Limb (tissue), 2 donors: Measurements from ENCODE around the gene TP53BP1.
A peak's percentile ranks its signal among the peaks of the same experiment; 100 is the strongest.

ENCODE experiments used
- DNase-seq, 2 donors: peaks; one replicate each; pipeline ENCODE4 v3.0.0-alpha.2; 2016; ENCODE audit errors: extremely low spot score in 2 of 2

Gene TP53BP1

DNA sequence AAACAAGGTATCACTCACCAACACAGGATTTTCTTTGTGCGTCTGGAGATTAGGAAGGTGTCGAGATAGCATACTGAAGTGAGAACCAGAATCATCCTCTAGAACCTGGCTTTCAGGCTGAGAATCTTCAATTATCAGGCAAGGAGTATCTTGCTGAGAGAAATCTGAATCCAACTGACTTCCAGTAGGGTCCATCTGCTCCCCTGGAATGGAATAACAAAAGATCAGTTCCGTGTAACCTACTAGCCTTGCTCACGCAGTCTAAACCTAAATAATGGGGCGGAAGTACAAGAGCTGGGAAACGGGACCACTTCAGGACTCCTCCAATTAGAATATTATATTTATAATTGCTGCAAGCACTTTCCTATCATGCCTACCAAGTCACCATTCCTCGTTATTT is 690 bp downstream of the TP53BP1 start:
- DNase-seq: no peak

DNA sequence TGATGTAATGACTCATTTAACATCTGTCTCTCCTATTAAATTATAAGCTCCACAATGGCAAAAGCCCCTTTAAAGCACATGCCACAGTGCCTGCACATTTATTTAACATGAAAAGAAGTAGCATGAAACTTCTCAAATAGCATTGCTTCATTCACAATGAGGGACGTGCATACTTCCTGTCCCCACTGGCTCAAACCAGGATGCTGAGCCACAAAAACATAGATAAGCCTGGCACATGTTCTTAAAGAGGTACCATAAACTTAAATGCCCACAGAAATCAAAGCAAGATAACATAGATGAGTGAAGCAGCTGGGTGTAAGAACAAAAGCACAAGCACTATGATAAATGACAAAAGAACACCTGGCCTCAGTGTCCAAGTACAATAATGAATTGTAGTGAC is 3.8 kb downstream of the TP53BP1 start:
- DNase-seq: no peak

DNA sequence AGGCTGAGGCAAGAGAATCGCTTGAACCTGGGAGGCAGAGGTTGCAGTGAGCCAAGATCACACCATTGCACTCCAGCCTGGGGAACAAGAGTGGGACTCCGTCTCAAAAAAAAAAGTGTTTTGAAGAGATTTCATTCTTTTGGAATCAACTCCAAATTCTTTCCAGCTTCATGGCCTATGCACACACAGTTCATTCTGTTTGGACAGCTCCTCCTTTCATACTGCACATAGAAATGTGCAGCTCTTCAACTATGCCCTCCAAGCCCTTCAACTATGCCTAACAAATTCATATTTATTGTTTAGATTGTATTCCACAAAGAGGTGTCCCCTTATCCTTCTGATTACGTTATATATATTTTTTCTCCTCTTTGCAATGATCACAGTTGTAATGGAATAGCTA is 4.2 kb downstream of the TP53BP1 start:
- DNase-seq: no peak

DNA sequence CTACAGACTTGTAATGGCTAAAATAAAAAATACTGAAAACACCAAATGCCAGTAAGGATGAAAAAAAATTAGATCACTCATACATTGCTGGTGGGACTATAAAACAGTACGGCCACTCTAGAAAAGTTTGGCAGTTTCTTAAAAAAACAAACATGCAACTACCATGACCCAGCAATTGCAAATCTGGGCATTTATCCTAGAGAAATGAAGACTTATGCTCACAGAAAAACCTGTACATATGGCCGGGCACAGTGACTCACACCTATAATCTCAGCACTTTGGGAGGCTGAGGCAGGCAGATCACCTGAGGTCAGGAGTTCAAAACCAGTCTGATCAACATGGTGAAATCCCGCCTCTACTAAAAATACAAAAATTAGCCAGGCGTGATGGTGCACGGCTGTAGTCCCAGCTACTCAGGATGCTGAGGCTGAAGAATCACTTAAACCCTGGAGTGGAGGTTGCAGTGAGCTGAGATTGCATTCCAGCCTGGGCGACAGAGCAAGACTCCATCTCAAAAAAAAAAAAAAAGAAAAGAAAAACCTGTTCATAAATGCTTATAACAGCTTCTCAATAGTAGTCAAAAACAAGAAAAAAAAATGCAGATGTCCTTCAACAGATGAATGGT is 5.6 kb downstream of the TP53BP1 start:
- no peak for DNase-seq

DNA sequence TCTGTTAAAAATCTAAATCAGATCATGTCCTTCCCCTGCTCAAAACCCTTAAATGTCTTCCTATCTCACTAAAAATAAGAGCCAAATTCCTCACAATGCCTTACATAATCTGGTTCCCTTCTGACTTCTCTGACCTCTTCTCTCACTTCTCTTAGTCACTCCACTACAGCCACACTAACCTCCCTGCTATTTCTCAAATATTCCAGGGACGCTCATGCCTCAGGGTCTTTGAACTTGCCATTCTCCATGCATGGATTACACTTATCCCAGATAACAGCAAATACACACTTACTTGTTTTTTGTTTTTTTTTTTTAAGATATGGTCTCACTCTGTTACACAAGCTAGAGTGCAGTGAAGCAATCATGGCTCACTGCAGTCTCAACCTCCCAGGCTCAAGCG is 8.5 kb downstream of the TP53BP1 start:
- DNase-seq: no peak

DNA sequence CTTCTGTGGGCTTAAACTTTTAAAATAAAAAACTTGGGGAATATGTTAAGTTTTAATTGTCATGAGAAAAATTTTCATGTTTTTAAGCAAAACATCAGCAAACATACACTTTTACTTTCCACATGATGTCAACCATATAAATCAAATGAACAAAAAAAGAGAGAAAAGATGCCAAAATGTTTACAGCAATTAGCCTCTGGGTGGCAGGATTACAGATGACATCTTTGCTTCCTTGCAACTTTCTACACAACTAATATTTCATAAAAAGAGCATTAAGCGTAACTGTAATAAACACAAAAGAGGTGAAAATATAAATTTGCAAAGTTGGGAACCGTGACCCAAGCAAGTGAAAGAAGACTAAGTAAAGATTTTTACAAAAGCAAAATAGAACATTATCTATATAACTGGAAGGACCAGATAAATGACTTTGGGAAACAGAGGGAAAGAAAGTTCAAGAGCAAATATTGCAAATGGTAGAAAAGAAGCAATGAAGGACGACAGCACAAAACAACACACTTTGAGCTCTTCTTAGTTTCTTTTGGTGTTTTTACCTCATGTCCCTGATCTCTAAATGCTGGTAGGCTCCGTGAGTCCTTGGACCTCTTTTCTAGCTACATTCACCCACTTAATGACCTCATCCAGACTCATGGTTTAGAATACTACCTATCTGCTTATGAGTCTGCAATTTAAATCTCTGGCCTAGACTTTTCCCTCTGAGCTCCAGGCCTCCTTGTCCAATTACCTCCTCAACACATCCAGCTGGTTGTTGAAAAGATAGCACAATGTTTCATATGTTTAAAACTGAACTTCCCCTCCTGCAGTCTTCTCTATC is 9.4 kb downstream of the TP53BP1 start:
- no peak for DNase-seq

DNA sequence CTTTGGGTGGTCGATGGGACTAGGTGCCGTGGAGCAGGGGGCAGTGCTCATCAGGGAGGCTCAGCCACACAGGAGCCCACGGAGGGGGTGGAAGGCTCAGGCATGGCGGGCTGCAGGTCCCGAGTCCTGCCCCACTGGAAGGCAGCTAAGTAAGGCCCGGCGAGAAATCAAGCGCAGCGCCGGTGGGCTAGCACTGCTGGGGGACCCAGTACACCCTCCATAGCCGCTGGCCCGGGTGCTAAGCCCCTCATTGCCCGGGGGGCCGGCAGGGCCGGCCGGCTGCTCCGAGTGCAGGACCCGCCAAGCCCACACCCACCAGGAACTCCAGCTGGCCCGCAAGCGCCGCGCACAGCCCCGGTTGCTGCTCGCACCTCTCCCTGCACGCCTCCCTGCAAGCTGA is 19.1 kb downstream of the TP53BP1 start:
- no peak for DNase-seq

DNA sequence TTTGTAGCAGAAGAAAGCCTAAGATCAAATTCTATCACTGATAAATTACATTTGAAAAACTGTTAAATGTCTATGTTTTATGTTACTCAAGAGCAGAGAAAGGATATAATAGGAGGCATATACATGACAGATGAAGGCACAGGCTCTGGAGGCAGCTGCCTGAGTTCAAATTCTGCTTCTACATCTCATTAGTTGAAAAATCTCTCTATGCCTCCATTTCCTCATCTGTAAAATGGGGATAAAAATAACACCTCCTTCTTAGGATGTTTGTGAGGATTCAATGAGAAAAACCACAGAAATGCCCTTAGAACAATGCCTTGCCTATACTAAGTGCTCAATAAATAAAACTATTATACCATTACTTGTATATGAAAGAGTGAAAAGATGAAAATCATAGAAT is 21.0 kb downstream of the TP53BP1 start:
- no peak for DNase-seq

DNA sequence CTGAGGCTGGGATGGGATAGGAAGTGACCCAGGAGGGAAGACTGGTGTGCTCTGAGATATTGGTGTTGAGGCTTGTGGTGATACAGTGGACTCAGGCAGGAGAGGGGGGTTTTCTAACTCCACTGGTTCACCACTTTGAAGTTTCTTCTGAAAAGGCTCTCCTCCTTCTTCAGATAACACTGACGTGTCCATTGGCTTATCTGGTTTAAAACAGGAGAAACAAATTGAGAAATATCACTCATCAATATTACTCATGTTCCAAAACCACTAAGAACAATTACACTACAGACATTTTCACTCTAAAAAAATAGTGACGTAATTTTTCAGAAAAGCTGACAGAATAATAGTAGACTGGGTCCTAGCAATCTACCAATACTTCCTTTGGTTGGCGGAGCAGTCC is 23.1 kb downstream of the TP53BP1 start:
- no peak for DNase-seq

DNA sequence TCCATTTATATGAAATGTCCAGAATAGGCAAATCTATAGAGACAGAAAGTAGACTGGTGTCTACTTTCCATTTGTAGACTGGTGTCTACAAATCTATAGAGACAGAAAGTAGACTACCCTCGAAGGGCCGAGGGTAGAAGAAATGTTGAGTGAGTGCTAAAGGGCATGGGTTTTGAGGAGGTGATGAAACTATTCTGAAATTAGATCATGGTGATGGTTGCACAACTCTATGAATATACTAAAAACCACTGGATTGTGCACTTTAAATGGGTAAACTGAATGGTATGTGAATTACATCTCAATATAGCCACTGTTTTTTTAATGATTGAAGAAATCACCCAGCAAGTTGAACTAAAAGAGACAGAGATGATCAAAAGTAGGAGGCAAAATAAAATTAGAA is 27.9 kb downstream of the TP53BP1 start:
- DNase-seq: no peak

DNA sequence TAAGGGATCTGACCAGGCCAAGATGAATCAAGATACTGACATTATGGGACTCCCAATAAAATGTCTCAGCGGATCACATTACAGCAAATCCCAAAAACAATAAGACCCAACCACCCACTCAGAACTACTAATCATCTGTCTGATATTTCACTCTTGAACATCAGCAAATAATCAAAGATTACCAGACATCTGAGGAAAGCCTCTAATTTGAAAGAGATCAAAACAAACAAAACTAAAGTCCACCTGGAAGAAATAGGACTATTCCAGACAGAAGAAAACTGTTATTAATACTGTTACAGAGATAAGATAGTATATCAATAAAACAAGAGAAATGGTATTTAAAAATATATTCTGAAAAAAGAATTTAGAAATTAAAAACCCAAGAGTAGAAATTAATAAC is 29.0 kb downstream of the TP53BP1 start:
- no peak for DNase-seq

DNA sequence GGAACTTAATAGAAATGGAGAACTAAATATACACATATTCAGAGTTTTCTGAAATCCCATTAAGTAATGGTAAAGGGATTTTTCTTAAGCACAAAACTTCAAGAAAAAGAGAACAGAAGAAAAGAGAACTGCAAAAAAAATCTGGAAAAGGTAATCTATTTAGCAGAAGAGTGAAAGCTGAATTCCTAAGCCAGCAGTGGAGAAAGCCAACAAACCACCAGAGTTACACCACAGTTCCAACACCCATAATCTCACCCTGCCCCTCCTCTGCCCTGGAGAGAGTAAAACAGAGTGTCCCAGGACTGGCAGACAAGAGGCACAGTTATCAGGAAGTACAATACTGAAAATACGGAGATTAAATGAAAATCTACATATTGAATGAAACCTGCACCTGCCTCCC is 29.4 kb downstream of the TP53BP1 start:
- no peak for DNase-seq

DNA sequence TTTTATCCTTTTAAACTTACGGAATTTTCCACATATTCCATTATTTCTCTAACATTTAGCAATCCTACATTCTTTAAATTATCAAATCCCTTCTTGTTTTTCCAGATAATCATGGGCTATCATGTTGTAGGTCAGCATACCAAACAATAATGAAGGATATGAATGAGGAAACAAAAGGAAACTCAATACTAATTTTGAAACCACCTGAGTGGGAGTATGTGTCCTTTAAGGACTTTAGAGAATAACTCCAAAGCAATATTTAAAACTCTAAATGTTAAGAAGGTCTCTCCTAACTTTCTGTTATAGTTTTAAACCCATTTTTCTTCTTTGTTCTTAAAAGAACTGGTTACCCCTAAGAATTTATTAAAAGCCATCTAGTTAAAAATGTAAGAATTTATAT is 43.0 kb downstream of the TP53BP1 start:
- no peak for DNase-seq

DNA sequence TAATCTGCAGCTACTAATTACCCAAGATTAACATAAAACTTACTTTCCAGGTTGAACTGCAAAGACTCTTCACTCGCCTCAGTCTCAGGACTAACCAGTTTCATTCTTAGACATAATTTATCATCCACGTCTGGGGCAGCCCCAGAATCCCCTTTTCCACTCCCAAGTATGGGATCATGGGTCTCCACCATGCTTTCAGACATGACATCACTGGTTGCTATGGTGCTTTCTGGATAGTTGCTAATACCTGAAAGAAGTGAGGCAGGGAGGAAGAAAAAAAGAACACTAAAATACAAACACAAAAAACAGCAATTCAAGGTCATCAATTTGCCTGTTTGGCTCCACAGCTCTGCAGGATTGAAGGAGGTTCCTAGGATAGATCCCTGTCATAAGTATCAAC is 46.6 kb downstream of the TP53BP1 start:
- DNase-seq: no peak

DNA sequence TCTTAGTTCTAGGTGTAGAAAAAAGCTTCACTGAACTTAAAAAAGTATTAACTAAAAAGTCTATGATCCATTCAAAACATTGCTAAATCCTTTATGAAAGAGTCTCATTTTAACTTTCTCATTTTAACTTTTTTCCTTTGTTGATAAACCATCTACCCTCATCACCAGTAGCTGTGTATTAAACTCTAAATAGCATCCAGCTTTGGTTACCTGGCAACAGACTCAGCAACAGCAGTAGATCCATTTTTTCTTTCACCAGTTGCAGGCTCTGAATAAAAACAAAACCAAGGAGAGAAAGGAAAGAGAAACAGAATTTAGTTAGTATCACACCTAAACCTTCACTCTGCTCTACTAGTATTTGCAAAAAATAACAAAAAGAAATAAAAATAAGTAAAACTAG is 51.6 kb downstream of the TP53BP1 start:
- DNase-seq: no peak

DNA sequence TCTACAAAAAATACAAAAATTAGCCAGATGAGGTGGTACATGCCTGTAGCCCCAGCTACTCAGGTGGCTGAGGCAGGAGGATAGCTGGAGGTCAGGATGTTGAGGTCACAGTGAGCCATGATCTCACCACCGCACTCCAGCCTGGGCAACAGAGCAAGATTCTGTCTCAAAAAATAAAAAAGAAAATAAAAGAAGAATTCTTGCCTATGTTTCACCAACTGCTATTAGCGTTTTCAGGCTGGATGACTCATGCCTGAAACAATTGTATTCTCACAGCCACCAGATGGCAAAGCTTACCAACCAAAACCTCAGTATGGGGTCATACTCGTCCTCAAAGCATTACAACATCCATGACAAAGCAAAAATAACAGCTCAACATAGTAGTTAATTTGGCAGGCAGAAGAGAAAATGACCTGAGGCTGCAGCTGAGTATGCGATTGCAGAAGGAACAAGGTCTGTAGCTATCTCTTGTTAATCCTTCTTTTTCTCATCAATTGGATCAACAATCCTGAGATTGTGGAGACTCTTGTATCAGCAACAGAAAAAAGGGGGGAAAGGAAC is 52.2 kb downstream of the TP53BP1 start:
- peak in 1 of 2 donors; percentile 19 for DNase-seq

DNA sequence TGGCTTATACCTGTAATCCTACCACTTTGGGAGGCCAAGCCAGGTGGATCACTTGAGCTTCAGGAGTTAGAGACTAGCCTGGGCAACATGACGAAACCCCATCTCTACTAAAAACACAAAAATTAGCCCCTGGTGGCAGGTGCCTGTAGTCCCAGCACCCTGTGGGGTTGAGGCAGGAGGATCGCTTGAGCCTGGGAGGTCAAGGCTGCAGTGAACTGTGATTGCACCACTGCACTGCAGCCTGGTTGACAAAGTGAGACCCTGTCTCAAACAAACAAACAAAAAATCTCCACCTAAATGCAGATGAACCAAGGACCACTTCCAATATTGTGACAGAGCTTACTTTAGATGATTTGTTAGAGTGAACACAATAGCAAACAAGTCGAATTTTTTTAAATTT is 53.7 kb downstream of the TP53BP1 start:
- DNase-seq: no peak

DNA sequence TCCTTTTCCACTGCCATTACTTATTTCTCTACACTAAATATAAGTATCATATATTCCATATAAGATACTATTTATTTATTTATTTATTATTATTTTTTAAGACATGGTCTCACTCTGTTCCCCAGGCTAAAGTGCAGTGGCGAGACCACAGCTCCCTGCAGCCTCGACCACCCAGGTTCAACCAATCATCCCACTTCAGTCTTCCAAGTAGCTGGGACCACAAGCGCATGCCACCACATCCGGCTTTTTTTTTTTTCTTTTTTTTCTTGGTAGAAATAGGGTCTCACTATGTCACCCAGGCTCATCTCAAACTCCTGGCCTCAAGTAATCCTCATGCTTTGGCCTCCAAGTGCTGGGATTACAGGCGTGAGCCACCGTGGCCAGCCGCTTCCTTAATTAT is 56.6 kb downstream of the TP53BP1 start:
- DNase-seq: no peak

DNA sequence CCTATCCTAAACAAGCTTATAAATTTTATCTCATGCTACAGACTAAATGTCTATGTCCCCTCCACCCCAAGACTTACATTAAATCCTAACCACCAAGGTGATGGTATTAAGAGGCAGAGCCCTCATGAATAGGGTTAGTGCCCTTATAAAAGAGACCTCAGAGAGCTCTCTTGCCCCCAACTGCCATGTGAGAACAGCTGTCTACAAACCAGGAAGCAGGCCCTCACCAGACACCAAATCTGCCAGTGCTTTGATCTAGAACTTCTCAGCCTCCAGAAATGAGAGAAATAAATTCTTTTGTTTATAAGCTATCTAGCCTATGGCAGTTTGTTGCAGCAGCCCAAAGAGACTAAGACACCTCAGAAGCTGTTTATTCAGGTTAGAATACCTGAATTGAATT is 58.5 kb downstream of the TP53BP1 start:
- no peak for DNase-seq

DNA sequence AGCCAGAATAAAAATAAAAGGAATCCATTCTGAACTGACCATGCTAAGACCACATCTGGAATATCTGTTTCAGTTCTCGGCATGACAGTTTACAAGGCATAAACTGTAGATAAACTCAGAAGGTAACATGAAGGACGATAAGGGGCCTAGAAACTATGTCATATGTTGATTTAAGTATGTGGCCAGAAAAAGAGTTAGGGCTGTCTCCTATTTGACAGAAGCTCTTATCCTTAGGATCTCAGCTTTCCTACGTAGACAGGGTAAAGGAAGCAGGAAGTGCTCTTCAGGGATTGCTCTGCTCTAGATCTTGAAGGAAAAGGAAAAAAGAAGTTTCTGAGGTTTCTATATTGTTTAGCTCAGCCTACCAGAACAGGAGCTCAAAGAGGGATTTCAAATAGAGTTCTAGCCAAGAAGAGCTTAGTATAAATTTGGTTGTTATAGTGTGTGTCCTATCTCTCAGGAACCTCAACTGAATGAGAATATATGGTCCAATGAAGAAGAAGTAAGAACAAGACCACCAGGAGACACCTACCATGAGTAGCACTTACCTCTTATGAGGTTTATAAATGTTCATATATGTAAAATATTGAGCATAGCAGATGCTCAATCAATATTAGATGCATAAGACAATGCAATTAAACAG is 59.2 kb downstream of the TP53BP1 start:
- DNase-seq: no peak

DNA sequence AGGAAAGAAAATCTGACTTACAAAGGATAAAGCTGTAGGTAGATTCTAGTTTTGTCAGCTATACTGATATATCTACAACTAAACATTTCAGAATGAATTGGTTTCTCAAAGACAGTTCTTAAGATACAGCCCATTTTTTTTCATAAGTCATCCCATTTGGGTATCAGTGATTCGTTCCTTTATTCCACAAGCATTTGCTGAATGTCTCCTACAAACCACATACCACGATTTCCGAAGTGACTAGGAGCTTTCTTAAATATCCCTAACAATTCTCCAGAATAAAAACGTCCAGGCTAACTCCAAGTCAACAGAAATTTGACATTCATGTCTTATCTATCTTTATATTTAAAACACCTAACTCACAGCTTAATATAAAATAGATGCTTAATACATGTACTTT is 59.8 kb downstream of the TP53BP1 start:
- DNase-seq: no peak

DNA sequence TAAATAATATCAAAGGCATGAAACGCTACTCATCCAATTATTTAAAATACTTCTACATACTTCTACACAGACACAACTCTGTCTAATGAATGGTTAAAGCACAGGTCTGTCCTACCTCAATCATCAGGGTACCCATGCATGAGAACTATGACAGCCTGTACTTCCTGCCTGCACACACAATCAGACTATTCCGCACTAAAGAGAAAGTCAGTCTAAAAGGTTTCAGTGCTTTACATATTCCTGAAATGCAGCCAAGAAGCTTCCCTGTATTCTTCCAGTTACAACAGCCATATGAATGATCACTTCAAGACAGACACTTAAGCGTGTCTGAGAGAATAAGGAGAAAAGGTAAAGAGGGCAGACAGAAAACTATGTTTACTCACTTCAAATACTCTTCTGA is 63.3 kb downstream of the TP53BP1 start:
- DNase-seq: no peak

DNA sequence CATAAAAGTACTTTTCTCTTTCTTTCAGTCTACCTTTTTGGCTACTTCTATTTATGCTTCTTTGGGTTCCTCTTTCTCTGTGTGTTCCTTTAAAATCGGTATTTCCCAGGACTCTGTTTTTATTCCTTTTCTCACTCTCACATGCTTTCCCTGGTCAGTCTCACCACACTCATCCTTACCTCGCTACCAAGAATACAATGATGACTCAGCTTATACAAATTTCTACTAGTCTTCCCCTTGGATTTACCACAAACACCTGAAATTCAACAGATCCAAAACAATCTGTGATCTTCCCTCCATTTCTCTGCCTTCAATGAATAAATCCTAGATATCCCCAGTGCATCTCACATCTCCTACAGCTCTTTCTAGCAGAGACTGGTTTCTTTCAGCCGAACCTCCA is 69.2 kb downstream of the TP53BP1 start:
- no peak for DNase-seq
